Measurements from ENCODE around the gene FAM25A. TPM values are rescaled to one million over a fixed set of nuclear protein-coding genes. Genes with fewer than 3 reads are reported as not detected.
A peak's percentile ranks its signal among the peaks of the same experiment; 100 is the strongest.
"Not testable (repeated sequence)": the region's sequence is repeated elsewhere in the genome, so short reads cannot be mapped to it uniquely, and the experiment has no call there.

FAM25A gene
- total RNA-seq: not detected
- long read RNA-seq: 0 reads

- ATAC-seq; H3K36me3 ChIP-seq; H3K4me3 ChIP-seq; H3K4me1 ChIP-seq; DNase-seq; H3K27me3 ChIP-seq; H3K27ac ChIP-seq; intact Hi-C loops (cut with DNase I); H3K9me3 ChIP-seq: not testable (repeated sequence)
Measured at GRCh38 chr10:87020056-87020455, at the start of gene FAM25A. TSS of gene FAM25A (plus strand) at chr10:87020294. CDS start at chr10:87020325, 31 bp downstream.

- DNase-seq (no peak), ATAC-seq (no peak)
- H3K27me3 ChIP-seq: no peaks in the 10 kb centered on the region
- H3K4me1 ChIP-seq: peaks cover 44% of the 10 kb centered on the region
- no peaks in the 10 kb centered on the region for H3K9me3 ChIP-seq
- intact Hi-C loops (cut with DNase I): no loop called here
- peak overlapping the region; percentile 72 for H3K4me3 ChIP-seq
- no peaks in the 10 kb centered on the region for H3K36me3 ChIP-seq
- peak overlapping the region; percentile 97 for H3K27ac ChIP-seq
- no peak for TF ChIP-seq CTCF (IDR thresholded peaks at IDR 0.05)
Measured at GRCh38 chr10:86970982-86971231, 49.2 kb upstream of the FAM25A start.

- Histone ChIP-seq H3K9me3 (no peaks in the 10 kb centered on the region), H3K27me3 (no peaks in the 10 kb centered on the region), H3K4me3 (peak overlapping the region; percentile 72), H3K27ac (peak overlapping the region; percentile 97), H3K36me3 (no peaks in the 10 kb centered on the region), H3K4me1 (peaks cover 40% of the 10 kb centered on the region)
- intact Hi-C loops (cut with DNase I): no loop called here
- peak; percentile 96 for DNase-seq
- peak; percentile 88 for ATAC-seq
- TF ChIP-seq CTCF (IDR thresholded peaks at IDR 0.05): peak; percentile 7
Measured at GRCh38 chr10:86971232-86971991, 48.7 kb upstream of the FAM25A start.

- H3K27me3 ChIP-seq: no peaks in the 10 kb centered on the region
- no peaks in the 10 kb centered on the region for H3K36me3 ChIP-seq
- no peak for ATAC-seq
- no peak for DNase-seq
- peak overlapping the region; percentile 97 for H3K27ac ChIP-seq
- no peaks in the 10 kb centered on the region for H3K9me3 ChIP-seq
- peaks cover 33% of the 10 kb centered on the region for H3K4me1 ChIP-seq
- intact Hi-C loops (cut with DNase I): no loop called here
- H3K4me3 ChIP-seq: no peak overlapping the region
- TF ChIP-seq CTCF (IDR thresholded peaks at IDR 0.05): no peak
Measured at GRCh38 chr10:86972613-86973380, 47.3 kb upstream of the FAM25A start.

GRCh38 chr10:86974484-86974883 lies 45.6 kb upstream of the FAM25A start:
- Histone ChIP-seq H3K27me3 (no peaks in the 10 kb centered on the region), H3K9me3 (no peaks in the 10 kb centered on the region), H3K36me3 (no peaks in the 10 kb centered on the region), H3K4me1 (peaks cover 30% of the 10 kb centered on the region), H3K27ac (peak overlapping the region; percentile 59), H3K4me3 (peak overlapping the region; percentile 14)
- no peak for ATAC-seq
- intact Hi-C loops (cut with DNase I): no loop called here
- DNase-seq: no peak
- TF ChIP-seq CTCF (IDR thresholded peaks at IDR 0.05): no peak

- Histone ChIP-seq H3K27me3 (no peaks in the 10 kb centered on the region), H3K36me3 (no peaks in the 10 kb centered on the region), H3K27ac (no peak overlapping the region), H3K4me3 (no peak overlapping the region), H3K9me3 (no peaks in the 10 kb centered on the region), H3K4me1 (peaks cover 27% of the 10 kb centered on the region)
- no peak for ATAC-seq
- no peak for DNase-seq
- TF ChIP-seq CTCF (IDR thresholded peaks at IDR 0.05): no peak
- intact Hi-C loops (cut with DNase I): no loop called here
Measured at GRCh38 chr10:86976362-86977056, 43.6 kb upstream of the FAM25A start.

GRCh38 chr10:86978457-86978856 lies 41.6 kb upstream of the FAM25A start:
- H3K36me3 ChIP-seq; H3K27me3 ChIP-seq; intact Hi-C loops (cut with DNase I); ATAC-seq; H3K4me3 ChIP-seq; DNase-seq; H3K9me3 ChIP-seq: not testable (repeated sequence)
- Histone ChIP-seq H3K4me1 (peaks cover 20% of the 10 kb centered on the region), H3K27ac (peak overlapping the region; percentile 11)

Measured in upper lobe of right lung (tissue), 1 donor.